T-helper 2 cell treated with Interferon-gamma antibody and Interleukin-4, amounts not matched to agents 5 μg/mL and 100 μg/mL, for 36 hours (primary cell): Measurements from ENCODE around the gene AGO3.

ENCODE experiments used
- DNase-seq: peaks from one replicate; pipeline ENCODE4 v3.0.0; 2021; ENCODE audit warnings: low spot score
- H3K27ac Mint-ChIP-seq: one replicate; pipeline ENCODE4 v1.8.0; 2021; ENCODE audit warnings: mild to moderate bottlenecking, mixed read lengths
- H3K27me3 Mint-ChIP-seq: one replicate; pipeline ENCODE4 v1.8.0; 2021; ENCODE audit warnings: low read depth, mixed read lengths
- H3K36me3 Mint-ChIP-seq: one replicate; pipeline ENCODE4 v1.8.0; 2021; ENCODE audit warnings: low read depth, mixed read lengths
- H3K4me1 Mint-ChIP-seq: one replicate; pipeline ENCODE4 v1.8.0; 2021; ENCODE audit warnings: low read depth, mixed read lengths
- H3K4me3 Mint-ChIP-seq: one replicate; pipeline ENCODE4 v1.8.0; 2022; ENCODE audit warnings: mild to moderate bottlenecking, moderate library complexity, mixed read lengths
- H3K9me3 Mint-ChIP-seq: one replicate; pipeline ENCODE4 v1.8.0; 2021; ENCODE audit warnings: mixed read lengths

AGO3 gene

DNA sequence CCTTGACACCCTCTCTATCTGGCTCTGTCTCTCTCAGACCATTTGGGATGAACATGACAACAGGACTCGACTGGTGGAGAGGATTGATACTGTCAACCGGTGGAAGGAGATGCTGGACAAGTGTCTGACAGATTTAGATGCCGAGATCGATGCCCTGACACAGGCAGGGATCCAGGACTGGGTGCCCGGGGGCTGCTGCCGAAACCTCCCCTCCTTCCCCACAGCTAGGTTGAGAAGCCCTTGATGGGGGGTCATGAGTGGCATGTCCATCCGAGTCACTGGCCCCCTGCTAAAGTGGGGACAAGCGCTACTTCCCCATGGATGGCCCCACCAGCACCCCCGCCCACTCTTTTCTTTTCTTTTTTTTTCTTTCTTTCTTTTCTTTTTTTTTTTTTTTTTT is 154.2 kb downstream of the AGO3 start:
- Mint-ChIP-seq H3K27me3 (peaks cover 28% of the 10 kb centered on the region), H3K36me3 (peaks cover 5% of the 10 kb centered on the region), H3K4me1 (peaks cover 9% of the 10 kb centered on the region), H3K9me3 (no peaks in the 10 kb centered on the region), H3K27ac (no peak overlapping the region), H3K4me3 (no peak overlapping the region)
- no peak for DNase-seq

DNA sequence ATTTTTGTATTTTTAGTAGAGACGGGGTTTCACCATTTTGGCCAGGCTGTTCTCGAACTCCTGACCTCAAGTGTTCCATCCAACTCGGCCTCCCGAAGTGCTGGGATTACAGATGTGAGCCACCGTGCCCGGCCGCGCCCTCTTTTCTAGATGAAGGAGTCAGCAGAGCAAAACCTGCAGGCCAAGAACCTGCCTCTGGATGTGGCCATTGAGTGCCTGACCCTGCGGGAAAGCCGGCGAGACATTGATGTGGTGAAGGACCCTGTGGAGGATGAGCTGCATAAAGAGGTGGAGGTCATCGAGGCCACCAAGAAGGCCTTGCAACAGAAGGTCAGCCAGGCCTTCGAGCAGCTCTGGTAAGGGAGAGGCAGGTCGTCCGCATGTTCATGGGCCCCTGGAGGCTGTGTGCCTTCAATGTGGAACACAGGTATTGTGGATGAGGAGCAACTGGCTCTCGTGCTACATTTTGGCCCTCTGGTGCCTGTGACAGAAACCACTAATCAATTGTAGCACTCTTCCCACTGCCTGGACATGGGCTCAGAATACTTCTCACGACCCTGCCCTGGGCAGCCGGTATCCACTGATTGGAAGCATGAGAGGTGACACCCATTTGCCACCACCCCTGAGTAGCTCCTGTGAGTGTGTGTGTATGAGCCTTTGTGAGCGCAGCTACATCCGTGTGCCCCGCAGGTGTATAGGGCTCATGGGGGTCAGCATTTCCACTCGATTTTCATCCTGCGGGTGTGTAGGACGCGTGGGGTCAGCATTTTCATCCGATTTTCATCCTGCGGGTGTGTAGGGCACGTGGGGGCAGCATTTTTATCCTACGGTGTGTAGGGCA is 155.0 kb downstream of the AGO3 start:
- Mint-ChIP-seq H3K4me3 (no peak overlapping the region), H3K36me3 (peaks cover 6% of the 10 kb centered on the region), H3K4me1 (peaks cover 10% of the 10 kb centered on the region), H3K27me3 (peaks cover 25% of the 10 kb centered on the region), H3K9me3 (no peaks in the 10 kb centered on the region), H3K27ac (no peak overlapping the region)
- DNase-seq, result no peak

DNA sequence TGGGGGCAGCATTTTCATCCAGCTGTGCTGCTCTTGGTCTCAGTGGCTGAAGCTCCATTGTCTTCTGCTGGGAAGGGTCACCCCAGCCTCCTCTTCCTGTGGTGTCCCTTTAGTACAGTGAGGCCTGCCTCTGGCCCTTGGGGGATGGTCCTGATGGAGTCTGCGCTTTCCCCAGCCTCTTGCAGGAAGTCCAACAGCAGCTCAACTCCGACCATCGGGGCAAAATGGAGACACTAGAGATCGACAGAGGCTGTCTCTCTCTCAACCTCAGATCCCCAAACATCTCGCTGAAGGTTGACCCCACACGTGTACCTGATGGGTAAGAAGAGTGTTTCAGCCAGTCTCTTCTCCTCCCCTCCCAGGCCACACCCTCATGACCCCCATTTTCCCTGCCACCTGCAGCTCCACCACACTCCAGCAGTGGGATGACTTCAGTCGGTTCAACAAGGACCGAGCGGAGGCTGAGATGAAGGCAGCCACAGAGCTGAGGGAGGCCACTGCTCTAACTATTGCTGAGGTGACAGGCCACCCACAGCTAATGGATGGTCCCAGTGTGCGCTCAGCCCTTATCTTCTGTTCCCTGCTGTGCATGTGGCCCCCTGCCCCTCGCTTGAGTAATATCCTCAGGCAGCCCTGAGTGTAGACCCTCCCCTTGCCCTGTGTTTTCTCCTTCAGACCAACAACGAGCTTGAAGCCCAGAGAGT is 155.8 kb downstream of the AGO3 start:
- H3K36me3 Mint-ChIP-seq, result peaks cover 10% of the 10 kb centered on the region
- peak overlapping the region; percentile 63 for H3K27ac Mint-ChIP-seq
- peak overlapping the region; percentile 61 for H3K4me3 Mint-ChIP-seq
- peaks cover 21% of the 10 kb centered on the region for H3K27me3 Mint-ChIP-seq
- H3K4me1 Mint-ChIP-seq, result peaks cover 12% of the 10 kb centered on the region
- H3K9me3 Mint-ChIP-seq, result no peaks in the 10 kb centered on the region
- no peak for DNase-seq

DNA sequence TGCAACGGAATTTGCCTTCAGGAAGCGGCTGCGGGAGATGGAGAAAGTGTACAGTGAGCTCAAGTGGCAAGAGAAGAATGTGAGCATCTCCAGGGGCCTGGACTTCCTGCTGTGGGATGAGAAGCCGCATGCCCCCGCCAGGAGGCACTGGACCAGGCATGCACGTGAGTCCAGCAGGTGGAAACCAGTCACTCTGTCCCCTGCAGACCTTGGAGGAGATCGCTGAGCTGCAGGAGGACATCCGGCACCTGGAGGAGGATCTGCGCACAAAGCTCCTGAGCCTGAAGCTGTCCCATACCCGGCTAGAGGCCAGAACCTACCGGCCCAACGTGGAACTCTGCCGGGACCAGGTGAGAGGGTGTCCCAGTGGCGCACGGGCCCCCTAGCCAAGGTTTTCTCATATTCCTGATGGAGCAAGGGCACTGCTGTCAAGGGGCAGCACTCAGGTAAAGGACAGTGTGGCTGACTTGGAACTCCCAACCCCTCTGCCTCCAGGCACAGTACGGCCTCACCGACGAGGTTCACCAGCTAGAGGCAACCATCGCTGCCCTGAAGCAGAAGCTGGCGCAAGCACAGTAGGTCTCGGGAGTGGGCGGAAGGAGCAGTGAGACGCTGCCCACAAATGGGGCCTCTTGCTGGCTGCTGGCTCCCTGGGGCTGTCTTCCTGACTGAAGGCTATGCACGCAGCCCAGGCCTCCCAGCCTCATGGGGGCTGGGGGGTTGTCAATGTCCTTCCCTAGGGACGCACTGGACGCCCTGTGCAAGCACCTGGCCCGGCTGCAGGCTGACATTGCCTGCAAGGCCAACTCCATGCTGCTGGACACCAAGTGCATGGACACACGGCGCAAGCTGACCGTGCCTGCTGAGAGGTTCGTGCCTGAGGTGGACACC is 156.6 kb downstream of the AGO3 start:
- Mint-ChIP-seq H3K36me3 (peaks cover 15% of the 10 kb centered on the region), H3K27me3 (peaks cover 13% of the 10 kb centered on the region), H3K27ac (peak overlapping the region; percentile 63), H3K4me1 (peaks cover 12% of the 10 kb centered on the region), H3K9me3 (no peaks in the 10 kb centered on the region), H3K4me3 (peak overlapping the region; percentile 61)
- DNase-seq, result no peak

DNA sequence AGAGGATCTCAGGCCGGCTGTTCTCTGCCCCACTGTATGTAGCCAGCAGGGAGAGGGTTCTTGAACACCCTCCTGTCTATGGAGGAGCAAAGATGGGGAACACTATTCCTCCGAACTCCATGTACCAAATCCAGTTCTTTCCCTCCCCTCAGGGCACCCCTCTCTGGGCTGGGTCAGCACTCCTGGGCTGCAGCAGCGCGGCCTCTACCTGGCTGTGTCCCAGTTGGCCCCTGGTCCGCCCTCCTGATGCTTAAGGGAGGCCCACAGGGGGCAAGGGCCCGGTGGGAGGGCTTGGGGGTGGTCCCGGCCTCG is 157.3 kb downstream of the AGO3 start:
- Mint-ChIP-seq H3K9me3 (no peaks in the 10 kb centered on the region), H3K36me3 (peaks cover 23% of the 10 kb centered on the region), H3K27me3 (peaks cover 11% of the 10 kb centered on the region), H3K27ac (peak overlapping the region; percentile 36), H3K4me3 (peak overlapping the region; percentile 94), H3K4me1 (peaks cover 12% of the 10 kb centered on the region)
- no peak for DNase-seq

DNA sequence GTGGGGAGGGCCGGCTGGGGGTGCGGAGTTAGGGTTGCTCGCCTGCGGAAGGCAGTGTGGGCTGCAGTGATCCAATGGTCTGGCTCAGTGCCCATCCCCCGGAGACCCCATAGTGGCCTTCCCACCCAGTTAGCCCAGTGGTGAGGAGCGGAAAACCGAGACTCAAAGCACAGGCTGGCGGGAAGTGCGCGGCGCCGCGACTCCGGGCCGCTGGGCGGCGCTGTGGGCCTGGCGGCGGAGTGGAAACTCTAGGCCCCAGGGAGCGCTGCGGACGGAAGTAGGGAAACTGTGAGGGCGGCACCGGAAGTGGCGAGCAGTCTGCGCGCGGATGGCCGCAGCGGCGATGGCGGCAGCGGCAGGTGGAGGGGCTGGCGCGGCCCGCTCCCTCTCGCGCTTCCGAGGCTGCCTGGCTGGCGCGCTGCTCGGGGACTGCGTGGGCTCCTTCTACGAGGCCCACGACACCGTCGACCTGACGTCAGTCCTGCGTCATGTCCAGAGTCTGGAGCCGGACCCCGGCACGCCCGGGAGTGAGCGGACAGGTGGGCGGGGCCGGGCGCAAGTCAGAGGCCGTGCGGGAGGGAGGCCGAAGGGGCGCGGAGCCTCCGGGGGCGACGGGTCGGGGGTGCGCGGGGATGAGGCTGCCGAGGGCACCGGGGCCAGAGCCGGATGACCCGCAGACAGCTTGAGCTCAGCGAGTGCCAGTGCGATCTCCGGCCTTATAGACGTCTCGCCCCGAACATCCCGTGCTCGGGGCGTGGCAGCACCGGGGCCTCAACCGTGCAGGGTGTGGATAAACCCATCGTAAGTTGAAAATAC is 157.9 kb downstream of the AGO3 start, which contains the start of gene ADPRS:
ADPRS (plus strand) TSS at position 316 of the 816 bp plus-strand sequence; CDS start at position 329, 13 bp downstream.
- peaks cover 7% of the 10 kb centered on the region for H3K27me3 Mint-ChIP-seq
- peak within 1 kb of the TSS; percentile 94 for H3K4me3 Mint-ChIP-seq
- H3K27ac Mint-ChIP-seq, result peak within 1 kb of the TSS; percentile 90
- H3K4me1 Mint-ChIP-seq, result peaks cover 12% of the 10 kb centered on the region
- peak; percentile 91 for DNase-seq
- H3K36me3 Mint-ChIP-seq, result peaks cover 27% of the 10 kb centered on the region
- H3K9me3 Mint-ChIP-seq, result no peaks in the 10 kb centered on the region

DNA sequence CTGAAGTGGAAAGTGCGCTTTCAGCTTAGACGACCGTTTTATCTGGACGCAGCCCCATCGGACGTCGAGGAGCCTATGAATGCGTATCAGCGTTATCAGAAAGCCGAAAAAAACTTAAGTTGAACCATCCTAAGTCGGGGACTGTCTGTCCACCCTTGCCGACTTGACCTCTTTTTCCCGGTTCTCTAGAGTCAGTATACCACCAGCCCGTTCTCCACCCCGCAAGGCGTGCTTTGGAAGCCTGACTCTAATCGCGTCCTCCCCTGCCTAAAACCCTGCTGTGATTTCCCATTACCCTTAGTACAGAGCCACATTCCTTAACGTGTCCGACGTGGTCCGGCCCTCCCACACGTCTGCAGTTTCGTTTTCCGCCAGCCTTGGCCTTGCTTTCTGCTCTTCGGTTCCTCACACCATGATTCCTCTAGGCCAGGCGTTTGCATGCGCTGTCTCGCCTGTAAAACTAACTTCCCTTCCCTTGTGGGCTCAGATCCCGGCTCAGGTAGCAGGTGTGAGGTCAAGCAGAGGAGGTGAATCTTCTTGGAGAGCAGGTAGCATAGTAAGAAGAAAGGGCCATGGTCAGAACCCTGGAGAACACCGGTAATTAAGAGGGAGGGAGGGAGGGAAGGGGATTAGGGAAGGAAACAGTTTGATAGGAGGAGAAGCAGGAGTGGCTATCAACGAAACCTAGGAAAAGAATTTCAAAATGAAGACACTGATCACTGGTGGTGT is 158.7 kb downstream of the AGO3 start:
- peak overlapping the region; percentile 94 for H3K4me3 Mint-ChIP-seq
- peaks cover 12% of the 10 kb centered on the region for H3K4me1 Mint-ChIP-seq
- H3K36me3 Mint-ChIP-seq, result peaks cover 29% of the 10 kb centered on the region

DNA sequence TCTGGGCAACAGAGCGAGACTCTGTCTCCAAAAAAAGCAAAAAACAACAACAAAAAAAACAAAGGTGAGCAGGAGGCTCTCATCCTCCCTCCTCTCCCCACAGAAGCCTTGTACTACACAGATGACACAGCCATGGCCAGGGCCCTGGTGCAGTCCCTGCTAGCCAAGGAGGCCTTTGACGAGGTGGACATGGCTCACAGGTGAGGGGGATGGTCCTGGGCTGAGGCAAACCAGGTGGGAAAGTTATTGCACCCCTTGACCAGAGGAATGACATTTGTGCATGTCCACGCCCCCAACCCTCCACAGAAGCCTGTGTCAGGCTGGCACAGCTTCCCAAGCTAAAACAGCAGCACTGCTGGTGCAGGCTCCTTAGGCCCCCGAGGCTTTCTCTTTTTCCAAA is 160.2 kb downstream of the AGO3 start:
- H3K36me3 Mint-ChIP-seq, result peaks cover 29% of the 10 kb centered on the region
- H3K4me1 Mint-ChIP-seq, result peaks cover 12% of the 10 kb centered on the region
- H3K27ac Mint-ChIP-seq, result no peak overlapping the region

More for the DNA sequence above, 158.7 kb downstream of the AGO3 start:
- H3K9me3 Mint-ChIP-seq, result no peaks in the 10 kb centered on the region
- H3K27ac Mint-ChIP-seq, result peak overlapping the region; percentile 90
- H3K27me3 Mint-ChIP-seq, result peaks cover 4% of the 10 kb centered on the region
- no peak for DNase-seq

DNA sequence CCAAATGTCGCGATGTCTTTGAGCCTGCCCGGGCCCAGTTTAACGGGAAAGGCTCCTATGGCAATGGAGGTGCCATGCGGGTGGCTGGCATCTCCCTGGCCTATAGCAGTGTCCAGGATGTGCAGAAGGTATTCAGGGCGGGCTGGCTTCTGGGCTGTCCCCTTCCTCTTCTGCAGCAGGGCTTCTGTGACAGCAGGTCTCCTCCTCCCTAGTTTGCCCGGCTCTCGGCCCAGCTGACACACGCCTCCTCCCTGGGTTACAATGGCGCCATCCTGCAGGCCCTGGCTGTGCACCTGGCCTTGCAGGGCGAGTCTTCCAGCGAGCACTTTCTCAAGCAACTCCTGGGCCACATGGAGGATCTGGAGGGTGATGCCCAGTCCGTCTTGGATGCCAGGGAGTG is 160.8 kb downstream of the AGO3 start:
- Mint-ChIP-seq H3K27ac (no peak overlapping the region), H3K4me3 (no peak overlapping the region)

More for the DNA sequence above, 160.2 kb downstream of the AGO3 start:
- H3K4me3 Mint-ChIP-seq, result no peak overlapping the region
- DNase-seq, result no peak
- H3K9me3 Mint-ChIP-seq, result no peaks in the 10 kb centered on the region
- no peaks in the 10 kb centered on the region for H3K27me3 Mint-ChIP-seq

DNA sequence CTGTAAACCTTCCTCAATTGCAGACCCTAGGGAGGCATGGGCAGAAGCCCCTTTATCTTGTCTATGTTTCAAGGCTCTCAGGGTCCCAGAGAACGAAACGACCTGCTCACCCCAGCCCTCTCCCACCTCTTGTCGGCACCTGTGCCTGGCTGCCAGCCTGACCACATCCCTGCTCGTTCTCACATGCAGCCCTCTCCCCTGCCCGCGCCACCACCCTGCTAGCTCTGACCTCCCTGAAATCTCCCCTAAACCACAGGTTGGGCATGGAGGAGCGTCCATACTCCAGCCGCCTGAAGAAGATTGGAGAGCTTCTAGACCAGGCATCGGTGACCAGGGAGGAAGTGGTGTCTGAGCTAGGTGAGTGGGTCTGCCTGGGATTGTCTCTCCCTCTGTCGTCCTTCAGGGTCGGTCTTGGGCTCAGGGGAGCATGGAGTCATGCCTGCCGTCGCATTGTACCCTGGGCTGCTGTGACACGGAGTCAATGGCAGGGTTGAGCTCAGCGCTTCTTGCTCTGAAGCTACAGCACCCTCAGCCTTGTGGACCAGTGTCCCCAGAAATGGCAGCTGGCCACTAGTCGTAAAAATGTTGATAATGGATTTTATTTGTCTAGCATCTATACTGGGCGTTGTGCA is 161.4 kb downstream of the AGO3 start:
- DNase-seq, result no peak
- Mint-ChIP-seq H3K27me3 (no peaks in the 10 kb centered on the region), H3K36me3 (peaks cover 29% of the 10 kb centered on the region), H3K9me3 (no peaks in the 10 kb centered on the region), H3K27ac (no peak overlapping the region), H3K4me3 (no peak overlapping the region), H3K4me1 (peaks cover 12% of the 10 kb centered on the region)

More for the DNA sequence above, 160.8 kb downstream of the AGO3 start:
- Mint-ChIP-seq H3K4me1 (peaks cover 12% of the 10 kb centered on the region), H3K36me3 (peaks cover 29% of the 10 kb centered on the region), H3K9me3 (no peaks in the 10 kb centered on the region), H3K27me3 (no peaks in the 10 kb centered on the region)
- no peak for DNase-seq

DNA sequence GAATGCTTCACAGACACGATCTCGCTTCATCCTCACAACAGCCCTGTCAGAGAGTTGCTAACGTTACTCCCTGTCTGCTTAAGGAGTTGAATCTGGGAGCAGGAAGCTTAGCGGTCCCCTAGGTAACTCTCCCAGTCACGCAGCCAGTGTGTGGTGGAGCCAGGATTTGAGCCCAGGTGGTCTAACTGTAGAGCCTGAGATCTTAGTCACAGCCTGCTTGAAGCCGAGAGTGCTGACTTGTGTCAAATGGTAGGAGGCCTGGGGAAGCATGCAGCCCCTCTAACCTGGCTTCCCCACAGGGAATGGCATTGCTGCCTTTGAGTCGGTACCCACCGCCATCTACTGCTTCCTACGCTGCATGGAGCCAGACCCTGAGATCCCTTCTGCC is 161.9 kb downstream of the AGO3 start:
- Mint-ChIP-seq H3K9me3 (no peaks in the 10 kb centered on the region), H3K27ac (no peak overlapping the region), H3K4me3 (no peak overlapping the region), H3K4me1 (peaks cover 12% of the 10 kb centered on the region), H3K27me3 (no peaks in the 10 kb centered on the region), H3K36me3 (peaks cover 29% of the 10 kb centered on the region)
- DNase-seq, result no peak

DNA sequence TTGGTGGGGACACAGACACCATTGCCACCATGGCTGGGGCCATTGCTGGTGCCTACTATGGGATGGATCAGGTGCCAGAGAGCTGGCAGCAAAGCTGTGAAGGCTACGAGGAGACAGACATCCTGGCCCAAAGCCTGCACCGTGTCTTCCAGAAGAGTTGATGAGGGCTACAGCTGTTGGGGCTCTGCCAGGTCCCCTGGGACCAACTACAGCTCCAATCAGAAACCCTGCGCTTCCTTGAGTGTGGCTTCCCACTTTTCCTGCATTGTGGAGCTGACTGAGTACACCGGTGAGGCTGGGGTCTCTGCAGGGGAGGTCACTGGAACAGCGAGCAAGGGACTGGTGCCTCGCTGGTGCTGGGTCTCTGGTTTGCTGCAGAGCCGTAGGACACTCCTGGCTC is 162.3 kb downstream of the AGO3 start:
- no peaks in the 10 kb centered on the region for H3K9me3 Mint-ChIP-seq
- no peaks in the 10 kb centered on the region for H3K27me3 Mint-ChIP-seq
- H3K36me3 Mint-ChIP-seq, result peaks cover 29% of the 10 kb centered on the region
- H3K27ac Mint-ChIP-seq, result no peak overlapping the region
- H3K4me1 Mint-ChIP-seq, result peaks cover 12% of the 10 kb centered on the region
- no peak for DNase-seq
- H3K4me3 Mint-ChIP-seq, result no peak overlapping the region
